H1 (cell line): ENCODE measurements around the gene PRR33. TPM values are rescaled to one million over a fixed set of nuclear protein-coding genes. Genes with fewer than 3 reads are reported as not detected.
A peak's percentile ranks its signal among the peaks of the same experiment; 100 is the strongest.

Source experiments
- CTCF ChIA-PET: fragments of 300-600 bp; sonication (Branson Sonifier 250); formaldehyde crosslinking; loops from one replicate; lab custom pipeline; 2021; ENCODE audit not compliant: partially characterized antibody; lab: Charles Lee
- POLR2A ChIA-PET: fragments of 300-600 bp; sonication (Branson Sonifier 250); formaldehyde crosslinking; loops from one replicate; lab custom pipeline; 2021; ENCODE audit warnings: inconsistent platforms; ENCODE audit not compliant: partially characterized antibody; lab: Charles Lee
- DNase-seq, 2 experiments: peaks; one replicate each; pipeline versions ENCODE4 v3.0.0 to v3.0.0-alpha.2; 2010 to 2022; ENCODE audit warnings: low spot score in 2 of 2, low read depth in 1 of 2, mixed read lengths in 1 of 2
- FAIRE-seq: peaks from 2 replicates; lab custom pipeline; 2011; peaks lifted over from hg19 to GRCh38; lab: Jason Lieb, UNC
- H2AFZ ChIP-seq: 2 replicates; pipeline ENCODE4 v1.8.1; 2012; ENCODE audit warnings: low read length, inconsistent platforms
- H2AK5ac ChIP-seq: 2 replicates; pipeline ENCODE4 v1.6.1; 2013; ENCODE audit warnings: low read depth, low read length
- H2BK120ac ChIP-seq: replicated peaks from 2 replicates; pipeline ENCODE3; 2013; ENCODE audit warnings: low read depth, low read length, inconsistent platforms
- H2BK12ac ChIP-seq: 2 replicates; pipeline ENCODE4 v1.6.1; 2013; ENCODE audit warnings: low read depth, low read length
- H2BK15ac ChIP-seq: 2 replicates; pipeline ENCODE4 v1.6.1; 2013; ENCODE audit warnings: low read length
- H2BK20ac ChIP-seq: 2 replicates; pipeline ENCODE4 v1.6.1; 2013; ENCODE audit warnings: low read length
- H2BK5ac ChIP-seq: 2 replicates; pipeline ENCODE4 v1.6.1; 2013; ENCODE audit warnings: low read depth, low read length
- H3K14ac ChIP-seq: 2 replicates; pipeline ENCODE4 v1.6.1; 2013; ENCODE audit warnings: inconsistent platforms; ENCODE audit not compliant: insufficient read length
- H3K18ac ChIP-seq: 2 replicates; pipeline ENCODE4 v1.6.1; 2013; ENCODE audit warnings: low read length; ENCODE audit errors: extremely low read depth
- H3K23ac ChIP-seq: 2 replicates; pipeline ENCODE4 v1.6.1; 2013; ENCODE audit warnings: inconsistent platforms; ENCODE audit not compliant: insufficient read length
- H3K23me2 ChIP-seq: 2 replicates; pipeline ENCODE4 v1.6.1; 2013; ENCODE audit warnings: low read depth, low read length
- H3K27ac ChIP-seq: 2 replicates; pipeline ENCODE4 v1.6.1; 2011; ENCODE audit warnings: low read depth, low read length, inconsistent platforms
- H3K27me3 ChIP-seq, 4 experiments: replicated peaks in 1 of 4; 1 replicate in 1 of 4; 2 replicates in 3 of 4; pipeline versions ENCODE4 v1.6.1 to v1.8.1; 2011 to 2013; ENCODE audit warnings: low read length in 3 of 4, mild to moderate bottlenecking in 3 of 4, inconsistent platforms in 2 of 4, mixed read lengths in 2 of 4, moderate library complexity in 1 of 4; ENCODE audit not compliant: control insufficient read depth in 3 of 4, insufficient read depth in 3 of 4; ENCODE audit errors: extremely low read depth in 1 of 4
- H3K36me3 ChIP-seq, 4 experiments: 2 replicates each; pipeline versions ENCODE4 v1.6.1 to v1.8.1; 2011 to 2013; ENCODE audit warnings: mild to moderate bottlenecking in 4 of 4, low read length in 3 of 4, moderate library complexity in 2 of 4, control low read depth in 1 of 4, inconsistent platforms in 1 of 4; ENCODE audit not compliant: insufficient read depth in 4 of 4, control insufficient read depth in 2 of 4
- H3K4ac ChIP-seq: replicated peaks from 2 replicates; pipeline ENCODE3; 2013; ENCODE audit warnings: low read length, low read depth, mixed read lengths, inconsistent platforms; ENCODE audit not compliant: insufficient read length
- H3K4me1 ChIP-seq, 4 experiments: replicated peaks in 1 of 4; 1 replicate in 1 of 4; 2 replicates in 3 of 4; pipeline versions ENCODE4 v1.6.1 to v1.8.1; 2011 to 2013; ENCODE audit warnings: low read length in 3 of 4, inconsistent platforms in 2 of 4, mixed read lengths in 1 of 4; ENCODE audit not compliant: insufficient read depth in 4 of 4, control insufficient read depth in 3 of 4
- H3K4me2 ChIP-seq, 2 experiments: 2 replicates each; pipeline versions ENCODE4 v1.6.1 to v1.8.1; 2011 to 2013; ENCODE audit warnings: low read depth in 2 of 2, low read length in 2 of 2, control low read depth in 1 of 2, inconsistent platforms in 1 of 2, mild to moderate bottlenecking in 1 of 2; ENCODE audit not compliant: insufficient read depth in 1 of 2
- H3K4me3 ChIP-seq, 4 experiments: fragments of 200-600, 300-600 bp in 1 of 4; sonication (generic), shearing (Covaris generic), sonication (Bioruptor Twin) in 1 of 4; 2 replicates each; pipeline versions ENCODE4 v1.5.1 to v1.8.1; 2011 to 2016; ENCODE audit warnings: low read length in 4 of 4, low read depth in 3 of 4, control low read depth in 2 of 4, inconsistent platforms in 2 of 4, mild to moderate bottlenecking in 2 of 4, mixed read lengths in 1 of 4, moderate library complexity in 1 of 4; ENCODE audit not compliant: insufficient read depth in 2 of 4; ENCODE audit errors: extremely low read depth in 1 of 4
- H3K56ac ChIP-seq: replicated peaks from 2 replicates; pipeline ENCODE3; 2013; ENCODE audit warnings: low read depth, mild to moderate bottlenecking, mixed read lengths, low read length, inconsistent platforms; ENCODE audit not compliant: insufficient read length
- H3K79me1 ChIP-seq: 2 replicates; pipeline ENCODE4 v1.6.1; 2013; ENCODE audit warnings: low read depth, low read length, control low read depth
- H3K79me2 ChIP-seq, 2 experiments: 2 replicates each; pipeline versions ENCODE4 v1.6.1 to v1.8.1; 2012 to 2013; ENCODE audit warnings: low read length in 2 of 2, mild to moderate bottlenecking in 2 of 2, inconsistent platforms in 1 of 2; ENCODE audit not compliant: insufficient read depth in 2 of 2, control insufficient read depth in 1 of 2
- H3K9ac ChIP-seq, 4 experiments: replicated peaks in 1 of 4; 1 replicate in 1 of 4; 2 replicates in 3 of 4; pipeline versions ENCODE4 v1.6.1 to v1.8.1; 2011 to 2013; ENCODE audit warnings: low read depth in 3 of 4, low read length in 3 of 4, control low read depth in 2 of 4, mild to moderate bottlenecking in 2 of 4, moderate library complexity in 2 of 4, inconsistent platforms in 1 of 4; ENCODE audit errors: extremely low read depth in 1 of 4
- H3K9me3 ChIP-seq, 2 experiments: 2 replicates each; pipeline versions ENCODE4 v1.6.1 to v1.8.1; 2012 to 2013; ENCODE audit warnings: mild to moderate bottlenecking in 2 of 2, moderate library complexity in 2 of 2, control low read depth in 1 of 2, inconsistent platforms in 1 of 2, low read depth in 1 of 2, low read length in 1 of 2, mixed read lengths in 1 of 2; ENCODE audit not compliant: insufficient read depth in 2 of 2
- H4K20me1 ChIP-seq, 2 experiments: replicated peaks in 1 of 2; 2 replicates each; pipeline versions ENCODE3 to v1.8.1; 2011 to 2013; ENCODE audit warnings: inconsistent platforms in 2 of 2, low read length in 2 of 2, mild to moderate bottlenecking in 1 of 2; ENCODE audit not compliant: insufficient read depth in 2 of 2, control insufficient read depth in 1 of 2
- H4K5ac ChIP-seq: 2 replicates; pipeline ENCODE4 v1.6.1; 2013; ENCODE audit warnings: low read length, low read depth, mixed read lengths, inconsistent platforms; ENCODE audit not compliant: insufficient read length
- H4K8ac ChIP-seq: 2 replicates; pipeline ENCODE4 v1.8.0; 2013; ENCODE audit warnings: mild to moderate bottlenecking, moderate library complexity, low read length, inconsistent platforms; ENCODE audit not compliant: insufficient read depth; ENCODE audit errors: extremely low read depth
- H4K91ac ChIP-seq: replicated peaks from 2 replicates; pipeline ENCODE3; 2013; ENCODE audit warnings: low read length, mixed read lengths, inconsistent platforms; ENCODE audit not compliant: insufficient read length
- ASH2L ChIP-seq: fragments of 200-600, 300-600 bp; sonication (generic); IDR thresholded peaks from one replicate; pipeline ENCODE4 v1.7.1; 2017; ENCODE audit warnings: low read length
- BCL11A ChIP-seq, 2 experiments: IDR thresholded peaks; one replicate each; pipeline ENCODE4 v1.6.1; 2011; ENCODE audit warnings: low read depth in 2 of 2, low read length in 2 of 2, mild to moderate bottlenecking in 2 of 2
- CBX8 ChIP-seq: fragments of 300-800, 300-1000 bp; sonication (generic); IDR thresholded peaks from 2 replicates; pipeline ENCODE4 v1.7.1; 2016; ENCODE audit warnings: low read depth, low read length, borderline replicate concordance
- CHD1 ChIP-seq: IDR thresholded peaks from 2 replicates; pipeline ENCODE4 v1.6.1; 2012; ENCODE audit warnings: low read depth, low read length, improper control_type of control experiment
- GABPA ChIP-seq: IDR thresholded peaks from 2 replicates; pipeline ENCODE4 v1.6.1; 2011; ENCODE audit warnings: mild to moderate bottlenecking, low read length, moderate library complexity, borderline replicate concordance; ENCODE audit not compliant: insufficient read depth
- SIN3A ChIP-seq, 2 experiments: IDR thresholded peaks in 1 of 2; conservative IDR thresholded peaks in 1 of 2; 2 replicates each; pipeline ENCODE4 v1.6.1; 2011 to 2012; ENCODE audit warnings: low read length in 2 of 2, improper control_type of control experiment in 1 of 2, low read depth in 1 of 2, mild to moderate bottlenecking in 1 of 2
- TCF12 ChIP-seq: IDR thresholded peaks from 2 replicates; pipeline ENCODE4 v1.6.1; 2011; ENCODE audit warnings: low read depth, mild to moderate bottlenecking, low read length
- WGBS, 2 experiments: shearing (Covaris generic) in 1 of 2; methylation state at CpG; one replicate each; pipeline versions ENCODE4 v1.1.6 to v1.1.7; 2013 to 2015; ENCODE audit warnings: low lambda C conversion rate in 2 of 2, mixed read lengths in 2 of 2, inconsistent platforms in 1 of 2, low coverage in 1 of 2, missing lambda C conversion rate in 1 of 2; ENCODE audit not compliant: insufficient replicate concordance in 2 of 2, insufficient coverage in 1 of 2, insufficient read length in 1 of 2; ENCODE audit errors: extremely low coverage in 1 of 2, missing lambda C conversion rate in 1 of 2; 5-methylcytosine and 5-hydroxymethylcytosine counted together
- polyA plus RNA-seq, 7 experiments: library from polyadenylated mRNA; depleted of rRNA in 3 of 7; stranded (reverse) in 5 of 7; unstranded in 2 of 7; fragments of >200 nt in 5 of 7; fragments of 200-250 nt in 2 of 7; gene quantifications; 1 replicate in 5 of 7; 2 replicates in 1 of 7; 4 replicates in 1 of 7; pipeline versions ENCODE4 v1.2.1 to v1.2.3, GENCODE V29; 2011 to 2013; ENCODE audit warnings: missing spikeins in 2 of 7, mixed read lengths in 2 of 7
- total RNA-seq: library from RNA; stranded (reverse); fragmentation: NEBNext Ultra II Directional; extraction: Animal tissue kit (Norgen Biotek cat#: 25700); gene quantifications from 2 replicates; pipeline ENCODE4 v1.2.1, GENCODE V29; 2021

Gene PRR33
- total and polyA plus RNA-seq, 2 of the 8 experiments (the other 6 are each of a cell fraction or from before 2014, with no cell fraction given), result 0.02 TPM; not detected in 1

DNA sequence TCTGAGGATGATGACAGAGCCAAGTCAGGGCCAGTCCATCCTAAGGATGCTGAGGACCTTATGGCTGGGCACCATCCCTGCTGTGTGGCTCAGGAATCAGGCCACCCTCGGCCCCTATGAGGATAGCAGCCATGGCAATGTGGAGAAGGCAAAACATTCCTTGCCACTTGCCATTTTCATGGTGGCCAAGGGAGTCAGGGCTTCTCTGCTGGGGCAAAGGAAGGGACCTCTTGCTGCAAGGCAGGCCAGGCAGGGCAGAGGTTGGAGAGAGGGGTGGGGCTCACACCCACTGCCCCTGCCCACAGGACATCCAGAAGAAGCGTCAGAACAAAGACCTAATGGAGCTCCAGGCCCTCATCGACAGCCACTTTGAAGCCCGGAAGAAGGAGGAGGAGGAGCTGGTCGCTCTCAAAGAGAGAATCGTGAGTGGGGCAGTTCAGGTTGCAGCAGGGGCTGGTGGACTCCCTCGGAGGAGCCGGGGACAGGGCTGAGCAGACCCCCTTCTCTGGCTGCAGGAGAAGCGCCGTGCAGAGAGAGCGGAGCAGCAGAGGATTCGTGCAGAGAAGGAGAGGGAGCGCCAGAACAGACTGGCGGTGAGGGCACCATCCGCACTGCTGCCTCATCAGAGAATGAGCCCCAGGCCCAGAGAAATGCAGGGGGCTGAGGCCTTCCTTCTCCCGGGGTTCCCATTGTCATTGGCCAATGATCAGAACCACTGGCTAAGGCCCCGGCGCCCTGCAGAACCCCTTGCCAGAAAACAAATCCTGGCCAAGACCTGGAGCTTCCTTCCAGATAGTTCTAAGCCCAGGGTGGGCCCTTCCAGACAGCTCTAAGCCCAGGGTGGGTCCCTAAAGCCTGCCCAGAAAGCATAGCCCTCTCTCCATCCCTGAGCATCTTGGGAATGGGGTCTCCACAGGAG is 42.0 kb upstream of the PRR33 start:
- Histone ChIP-seq H4K91ac (no peak overlapping the region), H3K56ac (no peak overlapping the region), H3K4me2 (no peak overlapping the region), H2BK12ac (0 out of 2 replicates have a peak overlapping the region, but pooled peaks have one; percentile 17), H2BK120ac (no peak overlapping the region), H2BK15ac (no peak overlapping the region), H4K8ac (no peak overlapping the region), H3K23me2 (peaks cover 4% of the 10 kb centered on the region; the same call in 1 of the 2 replicates), H3K14ac (no peak overlapping the region), H3K79me1 (no peaks in the 10 kb centered on the region), H3K9me3 (no peaks in the 10 kb centered on the region), H2AK5ac (no peak overlapping the region), H3K4me1 (peaks cover 0 to 3% (median 0%) of the 10 kb centered on the region in 4 experiments; a peak in 1 of 7 replicates), H3K18ac (no peak overlapping the region), H3K4me3 (no peak overlapping the region), H3K27ac (no peak overlapping the region), H2BK5ac (no peak overlapping the region), H3K27me3 (no peaks in the 10 kb centered on the region), H3K79me2 (no peaks in the 10 kb centered on the region), H3K9ac (no peak overlapping the region), H3K36me3 (no peaks in the 10 kb centered on the region), H2AFZ (no peak overlapping the region), H3K4ac (no peak overlapping the region), H4K20me1 (no peaks in the 10 kb centered on the region), H3K23ac (no peak overlapping the region), H2BK20ac (no peak overlapping the region), H4K5ac (no peak overlapping the region)
- no peak for FAIRE-seq
- DNase-seq, result no peak
- TF ChIP-seq TCF12 (no peak), BCL11A (IDR thresholded peaks at IDR 0.05; ENCODE audit: low read depth in 2 of 2, low read length in 2 of 2) (no peak), GABPA (no peak), SIN3A (conservative IDR thresholded peaks at IDR 0.05 in 1 of 2, IDR thresholded peaks at IDR 0.05 in 1 of 2; ENCODE audit: low read depth in 1 of 2, low read length in 2 of 2) (no peak), CBX8 (no peak), CHD1 (no peak), ASH2L (no peak)
- WGBS, 2 experiments, result 84% methylated on average over 15 of the region's 18 CpGs; no CpG with 5 or more reads in 1 of the 2 experiments
- ChIA-PET POLR2A (interaction anchor here (0.6 kb wide), 1 partner anchor 210 kb away, joined by 3 read pairs; no protein-coding TSS in a partner anchor), CTCF (interaction anchor here (0.6 to 3.1 kb wide), 12 partner anchors 13 to 239 kb away, joined by 3 to 16 read pairs (median 6); partner anchors contain the start of gene TNNT3)
